Measurements from ENCODE around the gene DNAAF1.
"Not testable (repeated sequence)": the region's sequence is repeated elsewhere in the genome, so short reads cannot be mapped to it uniquely, and the experiment has no call there.

Gene DNAAF1

GRCh38 chr16:84216144-84216543, 71.0 kb downstream of the DNAAF1 start:
- CTCF ChIA-PET; H3K27ac ChIP-seq (ENCODE audit: insufficient read depth in 1 of 2, low read depth in 1 of 2, low read length in 2 of 2, poor library complexity in 1 of 2, severe bottlenecking in 2 of 2); H3K36me3 ChIP-seq (ENCODE audit: control insufficient read depth in 4 of 4, insufficient read depth in 4 of 4, low read length in 3 of 4); DNase-seq; H3K4me3 ChIP-seq (ENCODE audit: control insufficient read depth in 1 of 7, extremely low read depth in 1 of 7, insufficient read depth in 4 of 7, low read depth in 2 of 7, low read length in 6 of 7); H3K27me3 ChIP-seq (replicated peaks in 2 of 5; ENCODE audit: control insufficient read depth in 4 of 5, insufficient read depth in 5 of 5, low read length in 4 of 5); H3K9me3 ChIP-seq (ENCODE audit: control extremely low read depth in 1 of 5, control insufficient read depth in 4 of 5, insufficient read depth in 2 of 5, low read depth in 1 of 5, low read length in 4 of 5); POLR2A ChIA-PET; H3K4me1 ChIP-seq (ENCODE audit: control extremely low read depth in 1 of 4, control insufficient read depth in 4 of 4, insufficient read depth in 4 of 4, low read length in 3 of 4): not testable (repeated sequence)
- WGBS (ENCODE audit: insufficient coverage) = 94% methylated on average over 2 of the region's 3 CpGs

GRCh38 chr16:84218176-84218823, 73.2 kb downstream of the DNAAF1 start:
- Histone ChIP-seq H3K36me3 (ENCODE audit: control insufficient read depth in 4 of 4, insufficient read depth in 4 of 4, low read length in 3 of 4) (no peaks in the 10 kb centered on the region), H3K27me3 (replicated peaks in 2 of 5; ENCODE audit: control insufficient read depth in 4 of 5, insufficient read depth in 5 of 5, low read length in 4 of 5) (peaks cover 0 to 6% (median 3%) of the 10 kb centered on the region in 5 experiments), H3K4me3 (ENCODE audit: control insufficient read depth in 1 of 7, extremely low read depth in 1 of 7, insufficient read depth in 4 of 7, low read depth in 2 of 7, low read length in 6 of 7) (no peak overlapping the region), H3K9me3 (ENCODE audit: control extremely low read depth in 1 of 5, control insufficient read depth in 4 of 5, insufficient read depth in 2 of 5, low read depth in 1 of 5, low read length in 4 of 5) (no peaks in the 10 kb centered on the region), H3K4me1 (ENCODE audit: control extremely low read depth in 1 of 4, control insufficient read depth in 4 of 4, insufficient read depth in 4 of 4, low read length in 3 of 4) (no peaks in the 10 kb centered on the region), H3K27ac (ENCODE audit: insufficient read depth in 1 of 2, low read depth in 1 of 2, low read length in 2 of 2, poor library complexity in 1 of 2, severe bottlenecking in 2 of 2) (no peak overlapping the region)
- POLR2A ChIA-PET = no interaction called here
- 91% methylated on average over 15 of the region's 17 CpGs for WGBS (ENCODE audit: insufficient coverage)
- no peak for DNase-seq
- CTCF ChIA-PET = no interaction called here

- DNase-seq = no peak
- Histone ChIP-seq H3K4me1 (ENCODE audit: control extremely low read depth in 1 of 4, control insufficient read depth in 4 of 4, insufficient read depth in 4 of 4, low read length in 3 of 4) (no peaks in the 10 kb centered on the region), H3K9me3 (ENCODE audit: control extremely low read depth in 1 of 5, control insufficient read depth in 4 of 5, insufficient read depth in 2 of 5, low read depth in 1 of 5, low read length in 4 of 5) (no peaks in the 10 kb centered on the region), H3K4me3 (ENCODE audit: control insufficient read depth in 1 of 7, extremely low read depth in 1 of 7, insufficient read depth in 4 of 7, low read depth in 2 of 7, low read length in 6 of 7) (no peak overlapping the region), H3K27me3 (replicated peaks in 2 of 5; ENCODE audit: control insufficient read depth in 4 of 5, insufficient read depth in 5 of 5, low read length in 4 of 5) (peaks cover 0 to 6% (median 3%) of the 10 kb centered on the region in 5 experiments), H3K27ac (ENCODE audit: insufficient read depth in 1 of 2, low read depth in 1 of 2, low read length in 2 of 2, poor library complexity in 1 of 2, severe bottlenecking in 2 of 2) (no peak overlapping the region), H3K36me3 (ENCODE audit: control insufficient read depth in 4 of 4, insufficient read depth in 4 of 4, low read length in 3 of 4) (no peaks in the 10 kb centered on the region)
- ChIA-PET CTCF (interaction anchor here (0.6 kb wide), 1 partner anchor 309 kb away, joined by 3 read pairs; no protein-coding TSS in a partner anchor), POLR2A (no interaction called here)
- WGBS (ENCODE audit: insufficient coverage) = 86% methylated on average over 3 of the region's 6 CpGs
Observed at GRCh38 chr16:84218956-84219355, 73.8 kb downstream of the DNAAF1 start.

GRCh38 chr16:84220851-84221250, 75.7 kb downstream of the DNAAF1 start:
- 91% methylated on average over 1 of the region's 1 CpG for WGBS (ENCODE audit: insufficient coverage)
- DNase-seq = no peak
- peaks cover 0 to 8% (median 3%) of the 10 kb centered on the region in 5 experiments for H3K27me3 ChIP-seq (replicated peaks in 2 of 5; ENCODE audit: control insufficient read depth in 4 of 5, insufficient read depth in 5 of 5, low read length in 4 of 5)
- no peaks in the 10 kb centered on the region for H3K4me1 ChIP-seq (ENCODE audit: control extremely low read depth in 1 of 4, control insufficient read depth in 4 of 4, insufficient read depth in 4 of 4, low read length in 3 of 4)
- H3K9me3 ChIP-seq (ENCODE audit: control extremely low read depth in 1 of 5, control insufficient read depth in 4 of 5, insufficient read depth in 2 of 5, low read depth in 1 of 5, low read length in 4 of 5) = no peaks in the 10 kb centered on the region
- H3K4me3 ChIP-seq (ENCODE audit: control insufficient read depth in 1 of 7, extremely low read depth in 1 of 7, insufficient read depth in 4 of 7, low read depth in 2 of 7, low read length in 6 of 7) = no peak overlapping the region
- no peaks in the 10 kb centered on the region for H3K36me3 ChIP-seq (ENCODE audit: control insufficient read depth in 4 of 4, insufficient read depth in 4 of 4, low read length in 3 of 4)
- ChIA-PET CTCF (interaction anchor here (1.6 kb wide), 1 partner anchor 9 kb away, joined by 4 read pairs; no protein-coding TSS in a partner anchor), POLR2A (no interaction called here)
- no peak overlapping the region for H3K27ac ChIP-seq (ENCODE audit: insufficient read depth in 1 of 2, low read depth in 1 of 2, low read length in 2 of 2, poor library complexity in 1 of 2, severe bottlenecking in 2 of 2)

- Histone ChIP-seq H3K4me3 (ENCODE audit: control insufficient read depth in 1 of 7, extremely low read depth in 1 of 7, insufficient read depth in 4 of 7, low read depth in 2 of 7, low read length in 6 of 7) (no peak overlapping the region), H3K27me3 (replicated peaks in 2 of 5; ENCODE audit: control insufficient read depth in 4 of 5, insufficient read depth in 5 of 5, low read length in 4 of 5) (peaks cover 0 to 10% (median 0%) of the 10 kb centered on the region in 5 experiments), H3K36me3 (ENCODE audit: control insufficient read depth in 4 of 4, insufficient read depth in 4 of 4, low read length in 3 of 4) (no peaks in the 10 kb centered on the region), H3K4me1 (ENCODE audit: control extremely low read depth in 1 of 4, control insufficient read depth in 4 of 4, insufficient read depth in 4 of 4, low read length in 3 of 4) (peaks cover 0 to 9% (median 7%) of the 10 kb centered on the region in 4 experiments), H3K27ac (ENCODE audit: insufficient read depth in 1 of 2, low read depth in 1 of 2, low read length in 2 of 2, poor library complexity in 1 of 2, severe bottlenecking in 2 of 2) (no peak overlapping the region), H3K9me3 (ENCODE audit: control extremely low read depth in 1 of 5, control insufficient read depth in 4 of 5, insufficient read depth in 2 of 5, low read depth in 1 of 5, low read length in 4 of 5) (no peaks in the 10 kb centered on the region)
- 96% methylated on average over 3 of the region's 4 CpGs for WGBS (ENCODE audit: insufficient coverage)
- ChIA-PET CTCF (interaction anchor here (0.9 kb wide), 1 partner anchor 36 kb away, joined by 3 read pairs; the partner anchor contains the start of gene TAF1C), POLR2A (interaction anchor here (0.5 kb wide), 1 partner anchor 13 kb away, joined by 3 read pairs; no protein-coding TSS in a partner anchor)
- no peak for DNase-seq
Observed at GRCh38 chr16:84223456-84223855, 78.3 kb downstream of the DNAAF1 start.

GRCh38 chr16:84224554-84224953, 79.4 kb downstream of the DNAAF1 start:
- DNase-seq = no peak
- 100% methylated on average over 1 of the region's 3 CpGs for WGBS (ENCODE audit: insufficient coverage)
- peaks cover 0 to 7% (median 2%) of the 10 kb centered on the region in 5 experiments for H3K27me3 ChIP-seq (replicated peaks in 2 of 5; ENCODE audit: control insufficient read depth in 4 of 5, insufficient read depth in 5 of 5, low read length in 4 of 5)
- ChIA-PET CTCF (no interaction called here), POLR2A (no interaction called here)
- H3K36me3 ChIP-seq (ENCODE audit: control insufficient read depth in 4 of 4, insufficient read depth in 4 of 4, low read length in 3 of 4) = no peaks in the 10 kb centered on the region
- no peak overlapping the region for H3K27ac ChIP-seq (ENCODE audit: insufficient read depth in 1 of 2, low read depth in 1 of 2, low read length in 2 of 2, poor library complexity in 1 of 2, severe bottlenecking in 2 of 2)
- H3K4me3 ChIP-seq (ENCODE audit: control insufficient read depth in 1 of 7, extremely low read depth in 1 of 7, insufficient read depth in 4 of 7, low read depth in 2 of 7, low read length in 6 of 7) = no peak overlapping the region
- H3K9me3 ChIP-seq (ENCODE audit: control extremely low read depth in 1 of 5, control insufficient read depth in 4 of 5, insufficient read depth in 2 of 5, low read depth in 1 of 5, low read length in 4 of 5) = no peaks in the 10 kb centered on the region
- H3K4me1 ChIP-seq (ENCODE audit: control extremely low read depth in 1 of 4, control insufficient read depth in 4 of 4, insufficient read depth in 4 of 4, low read length in 3 of 4) = peaks cover 0 to 9% (median 7%) of the 10 kb centered on the region in 4 experiments

- POLR2A ChIA-PET = no interaction called here
- Histone ChIP-seq H3K4me3 (ENCODE audit: control insufficient read depth in 1 of 7, extremely low read depth in 1 of 7, insufficient read depth in 4 of 7, low read depth in 2 of 7, low read length in 6 of 7) (no peak overlapping the region), H3K27ac (ENCODE audit: insufficient read depth in 1 of 2, low read depth in 1 of 2, low read length in 2 of 2, poor library complexity in 1 of 2, severe bottlenecking in 2 of 2) (no peak overlapping the region), H3K27me3 (replicated peaks in 2 of 5; ENCODE audit: control insufficient read depth in 4 of 5, insufficient read depth in 5 of 5, low read length in 4 of 5) (peaks cover 0 to 7% (median 2%) of the 10 kb centered on the region in 5 experiments), H3K36me3 (ENCODE audit: control insufficient read depth in 4 of 4, insufficient read depth in 4 of 4, low read length in 3 of 4) (no peaks in the 10 kb centered on the region), H3K9me3 (ENCODE audit: control extremely low read depth in 1 of 5, control insufficient read depth in 4 of 5, insufficient read depth in 2 of 5, low read depth in 1 of 5, low read length in 4 of 5) (no peaks in the 10 kb centered on the region), H3K4me1 (ENCODE audit: control extremely low read depth in 1 of 4, control insufficient read depth in 4 of 4, insufficient read depth in 4 of 4, low read length in 3 of 4) (peaks cover 0 to 9% (median 7%) of the 10 kb centered on the region in 4 experiments)
- no peak for DNase-seq
- 100% methylated on average over 3 of the region's 3 CpGs for WGBS (ENCODE audit: insufficient coverage)
- CTCF ChIA-PET = no interaction called here
Observed at GRCh38 chr16:84225126-84225525, 80.0 kb downstream of the DNAAF1 start.

All from common myeloid progenitor, CD34-positive (primary cell).